Muscle layer of colon (tissue), 2 donors: Measurements from ENCODE around the gene PRDM11.

ENCODE experiments used
- H3K27ac ChIP-seq: one replicate; pipeline ENCODE4 v1.7.0; 2013; ENCODE audit warnings: low read depth, mild to moderate bottlenecking, low read length, moderate library complexity
- H3K27me3 ChIP-seq, 2 donors: one replicate each; pipeline ENCODE4 v1.7.0; 2013; ENCODE audit warnings: low read length in 2 of 2, mild to moderate bottlenecking in 2 of 2; ENCODE audit not compliant: insufficient read depth in 2 of 2, control insufficient read depth in 1 of 2
- H3K36me3 ChIP-seq: one replicate; pipeline ENCODE4 v1.7.0; 2013; ENCODE audit warnings: mild to moderate bottlenecking, low read length; ENCODE audit not compliant: insufficient read depth
- H3K4me1 ChIP-seq: one replicate; pipeline ENCODE4 v1.7.0; 2013; ENCODE audit warnings: mild to moderate bottlenecking, low read length; ENCODE audit not compliant: insufficient read depth
- H3K4me3 ChIP-seq, 2 donors: one replicate each; pipeline ENCODE4 v1.7.0; 2013; ENCODE audit warnings: low read length in 2 of 2, low read depth in 1 of 2, mild to moderate bottlenecking in 1 of 2, moderate library complexity in 1 of 2
- H3K9ac ChIP-seq: one replicate; pipeline ENCODE4 v1.7.0; 2013; ENCODE audit warnings: low read length
- H3K9me3 ChIP-seq: one replicate; pipeline ENCODE4 v1.7.0; 2013; ENCODE audit warnings: mild to moderate bottlenecking, low read length
- donor health status: abdominal sarcoma.
- donor health status: Adenocarcinoma of cecum.

The PRDM11 gene

DNA sequence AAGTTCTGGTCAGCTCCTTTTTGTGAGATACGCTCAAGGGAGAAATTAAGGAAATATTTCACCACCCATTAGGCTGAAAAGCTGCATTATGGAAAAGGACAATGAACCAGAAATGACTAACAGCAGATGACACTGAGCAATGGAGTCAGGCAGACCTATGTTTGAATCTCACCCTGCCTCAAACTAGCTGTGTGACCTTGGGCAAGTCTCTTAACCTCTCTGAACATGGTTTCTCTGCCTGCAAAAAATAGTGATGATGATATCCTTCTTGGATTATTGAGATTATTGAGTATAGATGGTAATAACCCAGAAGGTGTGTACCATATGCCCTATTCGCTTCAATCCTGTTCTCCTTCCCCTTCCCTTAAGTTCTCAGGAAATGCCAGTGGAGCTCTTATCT is 2.9 kb upstream of the PRDM11 start:
- Histone ChIP-seq H3K4me3 (no peak overlapping the region), H3K27ac (no peak overlapping the region), H3K36me3 (no peaks in the 10 kb centered on the region), H3K4me1 (peaks cover 19% of the 10 kb centered on the region), H3K27me3 (no peaks in the 10 kb centered on the region), H3K9ac (no peak overlapping the region), H3K9me3 (no peaks in the 10 kb centered on the region)

- Histone ChIP-seq H3K27me3 (no peaks in the 10 kb centered on the region), H3K4me1 (peaks cover 26% of the 10 kb centered on the region), H3K36me3 (no peaks in the 10 kb centered on the region), H3K9ac (no peak overlapping the region), H3K27ac (no peak overlapping the region), H3K9me3 (no peaks in the 10 kb centered on the region), H3K4me3 (no peak overlapping the region)
Measured at GRCh38 chr11:45144126-45145082, 2.0 kb upstream of the PRDM11 start.

DNA sequence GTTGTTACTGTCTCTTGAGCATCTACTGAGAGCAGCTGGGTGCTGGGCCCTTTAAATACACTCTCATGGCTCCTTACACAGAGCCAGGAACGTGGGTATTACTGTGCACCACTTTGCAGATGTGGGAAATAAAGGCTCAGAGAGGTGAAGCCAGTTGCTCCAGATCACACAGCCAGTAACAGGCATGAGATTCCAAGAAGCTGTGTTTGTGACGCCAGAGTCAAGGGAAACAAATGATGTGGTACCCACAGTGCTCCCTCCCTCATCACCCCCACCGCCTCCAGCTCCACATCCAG is 1.4 kb upstream of the PRDM11 start:
- peaks cover 26% of the 10 kb centered on the region for H3K4me1 ChIP-seq
- no peak overlapping the region for H3K27ac ChIP-seq
- no peaks in the 10 kb centered on the region for H3K9me3 ChIP-seq
- H3K9ac ChIP-seq = no peak overlapping the region
- H3K36me3 ChIP-seq = no peaks in the 10 kb centered on the region
- H3K27me3 ChIP-seq = no peaks in the 10 kb centered on the region
- H3K4me3 ChIP-seq = peak overlapping the region in 1 of 2 donors; percentile 76

DNA sequence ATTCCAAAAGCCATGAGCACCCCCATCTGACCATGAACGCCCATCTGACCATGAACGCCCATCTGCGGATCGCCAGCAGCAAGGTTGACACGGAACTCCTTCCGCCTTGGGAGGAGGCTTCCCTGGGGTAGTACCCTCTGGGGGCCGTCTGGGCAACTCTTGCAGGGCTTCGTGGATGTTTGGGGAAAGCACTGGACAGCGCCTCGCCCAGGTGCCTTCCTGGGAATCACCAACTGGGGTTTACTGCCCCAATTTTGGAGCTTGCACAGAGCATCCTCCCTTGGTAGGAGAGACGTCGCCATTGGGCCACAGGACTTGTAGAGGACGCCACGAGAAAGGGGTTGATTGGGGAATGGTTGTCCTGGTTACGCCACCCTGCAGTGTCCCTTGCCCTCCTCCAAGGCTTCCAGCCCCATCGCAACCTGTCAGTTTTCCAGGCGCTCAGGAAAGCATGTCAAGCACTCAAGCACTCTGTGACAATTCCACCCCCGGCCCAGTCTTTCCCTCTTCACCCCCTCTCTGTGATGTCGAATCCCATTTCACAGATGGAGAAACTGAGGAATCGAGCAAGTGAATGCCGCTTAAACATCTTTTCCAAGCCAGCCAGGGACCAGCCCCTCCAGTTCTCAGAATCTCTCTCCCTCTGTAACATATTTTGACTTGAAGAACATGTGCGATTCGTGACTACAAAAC is 914 bp upstream of the PRDM11 start:
- Histone ChIP-seq H3K4me1 (peaks cover 26% of the 10 kb centered on the region), H3K27me3 (no peaks in the 10 kb centered on the region), H3K9ac (peak overlapping the region; percentile 89), H3K36me3 (no peaks in the 10 kb centered on the region), H3K9me3 (no peaks in the 10 kb centered on the region), H3K27ac (peak overlapping the region; percentile 99), H3K4me3 (peak overlapping the region; percentile 66 to 76)

DNA sequence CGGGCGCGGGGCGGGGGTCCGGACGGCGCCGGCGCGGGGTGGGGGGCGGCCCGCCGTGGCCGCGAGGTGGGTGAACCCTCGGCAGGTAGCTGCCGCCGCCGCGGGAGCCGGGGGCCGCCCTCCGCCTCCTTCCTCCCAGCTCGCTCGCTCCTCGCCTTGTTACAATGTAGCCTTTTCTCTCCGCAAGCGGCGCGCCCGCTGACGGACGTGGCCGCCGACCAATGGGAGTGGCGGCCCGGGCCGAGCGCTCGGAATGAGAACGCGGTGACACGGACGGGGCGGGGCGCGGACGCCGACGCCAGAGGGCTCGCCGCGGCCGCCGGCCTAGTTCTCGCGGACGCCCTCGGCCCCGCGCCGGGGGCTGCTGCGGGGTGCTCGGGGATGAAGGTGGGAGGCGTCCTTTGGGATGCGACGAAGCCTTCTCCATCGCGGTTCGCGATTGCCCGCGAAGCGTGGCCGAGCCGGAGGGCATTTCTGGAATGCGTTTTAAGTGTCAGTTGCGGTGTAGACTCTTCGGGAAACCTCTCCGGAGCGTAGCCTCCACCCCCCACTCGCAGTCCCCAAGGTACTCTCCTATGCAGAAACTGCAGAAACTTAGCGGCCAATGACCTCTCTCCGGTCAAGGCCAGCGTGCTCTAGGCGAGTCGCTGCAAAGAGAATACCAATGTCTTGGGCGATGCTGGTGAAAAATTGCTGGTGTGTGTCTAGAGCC is 734 bp downstream of the PRDM11 start:
- peaks cover 26% of the 10 kb centered on the region for H3K4me1 ChIP-seq
- peak overlapping the region; percentile 63 to 91 for H3K4me3 ChIP-seq
- H3K9me3 ChIP-seq = no peaks in the 10 kb centered on the region
- H3K27ac ChIP-seq = peak overlapping the region; percentile 81
- peak overlapping the region; percentile 65 for H3K9ac ChIP-seq
- no peaks in the 10 kb centered on the region for H3K27me3 ChIP-seq
- H3K36me3 ChIP-seq = no peaks in the 10 kb centered on the region

DNA sequence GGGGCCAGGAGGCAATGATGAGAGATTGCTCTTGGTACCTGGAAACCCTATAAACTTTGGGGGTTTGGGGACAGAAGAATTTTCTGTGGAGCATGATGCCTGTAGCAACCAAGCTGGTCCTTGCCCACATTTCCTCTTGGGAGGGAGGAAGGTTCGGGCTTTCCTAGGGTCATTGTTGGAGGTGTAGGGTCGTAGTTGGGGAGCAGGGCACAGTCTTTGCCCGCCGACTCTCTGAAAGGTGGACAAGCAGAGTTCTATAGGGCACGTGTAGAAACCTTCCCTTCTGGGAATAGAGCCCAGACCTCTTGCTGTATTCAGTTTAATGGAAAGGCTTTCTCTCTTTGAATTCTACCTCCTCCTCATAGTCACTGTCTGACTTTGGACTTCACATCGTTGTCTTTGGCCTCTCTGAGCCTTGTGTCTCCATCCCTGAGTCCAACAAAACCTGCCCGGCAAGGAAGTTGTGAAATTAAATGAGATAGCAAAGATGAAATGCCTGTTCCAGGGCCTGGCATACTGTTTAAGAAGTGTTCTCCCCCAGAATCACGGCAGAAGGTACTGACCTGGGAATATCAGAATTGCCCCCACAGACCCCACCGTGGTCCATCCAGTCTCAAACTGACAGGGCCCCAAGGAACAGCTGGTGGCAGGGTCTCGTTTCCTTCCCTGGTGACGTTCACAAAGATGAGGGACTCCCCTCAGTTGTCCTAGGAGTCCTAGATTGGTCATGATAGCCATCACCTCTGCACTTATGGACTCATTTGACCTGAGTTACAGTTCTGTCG is 1.6 kb downstream of the PRDM11 start:
- H3K4me1 ChIP-seq = peaks cover 26% of the 10 kb centered on the region
- no peaks in the 10 kb centered on the region for H3K27me3 ChIP-seq
- no peaks in the 10 kb centered on the region for H3K9me3 ChIP-seq
- no peaks in the 10 kb centered on the region for H3K36me3 ChIP-seq
- peak overlapping the region; percentile 65 for H3K9ac ChIP-seq
- peak overlapping the region; percentile 63 to 91 for H3K4me3 ChIP-seq
- H3K27ac ChIP-seq = peak overlapping the region; percentile 81

- H3K4me1 ChIP-seq = peaks cover 30% of the 10 kb centered on the region
- no peak overlapping the region for H3K9ac ChIP-seq
- no peaks in the 10 kb centered on the region for H3K9me3 ChIP-seq
- H3K36me3 ChIP-seq = no peaks in the 10 kb centered on the region
- no peaks in the 10 kb centered on the region for H3K27me3 ChIP-seq
- H3K27ac ChIP-seq = no peak overlapping the region
- H3K4me3 ChIP-seq = no peak overlapping the region
Measured at GRCh38 chr11:45149483-45150056, 3.1 kb downstream of the PRDM11 start.

GRCh38 chr11:45150301-45150700 is 3.9 kb downstream of the PRDM11 start:
- no peaks in the 10 kb centered on the region for H3K9me3 ChIP-seq
- no peak overlapping the region for H3K27ac ChIP-seq
- H3K4me1 ChIP-seq = peaks cover 36% of the 10 kb centered on the region
- H3K27me3 ChIP-seq = no peaks in the 10 kb centered on the region
- H3K36me3 ChIP-seq = no peaks in the 10 kb centered on the region
- no peak overlapping the region for H3K9ac ChIP-seq
- H3K4me3 ChIP-seq = no peak overlapping the region

DNA sequence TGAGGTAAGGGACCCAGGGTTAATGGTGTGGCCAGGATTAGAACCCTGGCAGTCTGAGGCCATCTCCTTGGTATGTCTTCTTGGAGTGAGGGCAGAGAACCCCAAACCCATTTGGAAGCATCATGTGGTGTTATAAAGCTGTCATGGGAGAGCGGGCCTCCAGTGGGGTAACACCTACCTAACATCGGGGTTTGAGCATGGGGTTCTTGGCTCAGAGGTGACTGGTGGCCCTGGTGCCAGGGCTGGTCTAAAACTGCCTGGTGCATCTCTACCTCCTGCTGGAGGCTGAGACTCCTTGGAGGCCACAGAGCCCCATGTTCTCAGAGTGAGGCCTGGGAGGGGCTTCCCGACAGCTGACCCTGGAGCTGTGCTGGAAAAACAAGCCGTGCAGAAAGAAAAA is 4.5 kb downstream of the PRDM11 start:
- Histone ChIP-seq H3K27me3 (no peaks in the 10 kb centered on the region), H3K27ac (no peak overlapping the region), H3K4me3 (no peak overlapping the region), H3K4me1 (peaks cover 36% of the 10 kb centered on the region), H3K36me3 (no peaks in the 10 kb centered on the region), H3K9ac (no peak overlapping the region), H3K9me3 (no peaks in the 10 kb centered on the region)

DNA sequence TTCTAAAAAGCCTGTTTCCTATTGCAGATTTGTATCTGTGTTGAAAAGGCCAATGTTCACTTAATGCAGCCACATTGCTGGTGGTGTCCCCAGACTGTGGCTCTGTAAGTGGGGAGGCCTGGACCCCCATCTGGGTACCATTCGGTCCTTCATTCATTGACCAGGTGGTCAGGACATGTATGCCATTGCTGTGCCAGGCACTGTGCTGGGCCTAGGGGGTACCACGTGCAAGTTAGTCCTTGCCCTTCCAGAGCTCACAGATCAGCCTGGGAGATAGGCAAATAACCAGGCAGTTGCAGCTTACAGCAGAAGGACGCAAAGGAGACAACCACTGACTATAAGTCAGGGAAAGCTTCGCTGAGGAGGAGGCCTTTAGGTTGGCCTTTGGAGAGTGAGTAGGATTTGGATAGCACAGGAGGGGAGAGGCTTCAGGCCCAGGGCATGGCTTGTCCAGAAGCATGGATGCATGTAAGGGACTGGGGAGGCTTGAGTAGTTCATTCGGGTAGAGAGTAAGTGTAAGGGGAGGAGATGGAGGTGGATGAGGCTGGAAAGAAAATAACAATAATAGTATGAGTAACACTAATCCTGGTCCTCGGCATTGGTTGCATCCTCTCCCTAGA is 5.0 kb downstream of the PRDM11 start:
- no peak overlapping the region for H3K9ac ChIP-seq
- no peaks in the 10 kb centered on the region for H3K27me3 ChIP-seq
- peaks cover 36% of the 10 kb centered on the region for H3K4me1 ChIP-seq

More for the DNA sequence above, 5.0 kb downstream of the PRDM11 start:
- no peak overlapping the region for H3K27ac ChIP-seq
- H3K9me3 ChIP-seq = no peaks in the 10 kb centered on the region
- H3K36me3 ChIP-seq = no peaks in the 10 kb centered on the region
- no peak overlapping the region for H3K4me3 ChIP-seq
